Adipose tissue (tissue), 3 donors: ENCODE data around the gene SCRN2. TPM values are rescaled to one million over a fixed set of nuclear protein-coding genes. Genes with fewer than 3 reads are reported as not detected.

Experiments used
- H3K27ac ChIP-seq: one replicate; pipeline ENCODE4 v1.5.1; 2013; ENCODE audit warnings: low read depth, low read length
- WGBS, 3 donors: extraction: QIAGEN DNeasy Blood & Tissue Kit; methylation state at CpG; one replicate each; pipeline ENCODE4 v1.1.7; 2013; 5-methylcytosine and 5-hydroxymethylcytosine counted together
- polyA plus RNA-seq, 3 donors: library from polyadenylated mRNA; stranded (reverse); fragments of 200-250 nt; gene quantifications; one replicate each; pipeline ENCODE4 v1.2.3, GENCODE V29; 2013
- donor health status: healthy with polysubstance abuse.
- donor health status: Bipolar disorder and iron deficiency.
- donor health status: healthy.

SCRN2 gene
- polyA plus RNA-seq, 3 donors = 37.9 to 181 (median 89.5) TPM

DNA sequence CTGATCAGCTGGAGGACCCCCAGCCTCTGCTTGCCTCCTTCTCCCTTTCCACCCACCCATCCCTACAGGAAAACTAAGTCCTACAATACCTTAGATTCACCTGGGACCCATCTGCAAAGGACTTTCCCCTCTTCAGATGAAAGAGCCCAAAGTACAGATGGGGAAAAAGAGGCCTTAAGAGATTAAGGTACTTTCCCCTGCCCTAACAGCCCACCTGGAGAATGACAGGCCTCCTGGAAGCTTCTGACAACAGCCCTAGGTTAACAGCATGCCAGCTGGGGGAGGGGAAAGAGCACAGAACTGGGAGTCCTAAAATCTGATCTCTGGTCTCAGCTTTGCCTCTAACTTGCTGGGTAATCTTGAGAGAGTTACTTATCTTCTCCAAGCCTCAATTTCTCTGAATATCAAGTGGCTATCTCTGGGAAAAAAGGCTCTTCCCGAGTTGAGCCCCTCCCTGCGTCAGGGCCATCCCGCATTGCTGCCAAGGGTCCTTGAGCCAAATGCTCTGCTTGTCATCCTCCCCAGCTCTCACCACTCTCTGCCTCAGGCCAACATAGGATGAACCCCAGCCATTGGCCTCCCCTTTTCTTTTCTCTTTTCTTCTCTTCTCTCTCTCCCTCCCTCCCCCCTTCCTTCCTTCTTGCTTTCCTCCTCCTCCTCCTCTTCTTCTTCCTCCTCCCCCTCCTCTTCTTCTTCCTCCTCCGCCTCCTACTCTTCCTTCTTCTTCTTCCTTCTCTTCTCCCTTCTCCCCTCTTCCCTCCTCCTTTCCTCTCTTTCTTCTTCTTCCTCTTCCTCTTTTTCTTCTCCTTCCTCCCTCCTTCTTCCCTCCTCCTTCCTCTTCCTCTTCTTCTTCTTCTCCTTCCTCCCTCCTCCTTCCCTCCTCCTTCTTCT lies 32.4 kb upstream of the SCRN2 start:
- WGBS, 3 donors = 51 to 61% (median 60%) methylated on average over 4 of the region's 4 CpGs
- H3K27ac ChIP-seq = no peak overlapping the region

GRCh38 chr17:47872651-47873161 lies 31.6 kb upstream of the SCRN2 start:
- H3K27ac ChIP-seq = no peak overlapping the region

DNA sequence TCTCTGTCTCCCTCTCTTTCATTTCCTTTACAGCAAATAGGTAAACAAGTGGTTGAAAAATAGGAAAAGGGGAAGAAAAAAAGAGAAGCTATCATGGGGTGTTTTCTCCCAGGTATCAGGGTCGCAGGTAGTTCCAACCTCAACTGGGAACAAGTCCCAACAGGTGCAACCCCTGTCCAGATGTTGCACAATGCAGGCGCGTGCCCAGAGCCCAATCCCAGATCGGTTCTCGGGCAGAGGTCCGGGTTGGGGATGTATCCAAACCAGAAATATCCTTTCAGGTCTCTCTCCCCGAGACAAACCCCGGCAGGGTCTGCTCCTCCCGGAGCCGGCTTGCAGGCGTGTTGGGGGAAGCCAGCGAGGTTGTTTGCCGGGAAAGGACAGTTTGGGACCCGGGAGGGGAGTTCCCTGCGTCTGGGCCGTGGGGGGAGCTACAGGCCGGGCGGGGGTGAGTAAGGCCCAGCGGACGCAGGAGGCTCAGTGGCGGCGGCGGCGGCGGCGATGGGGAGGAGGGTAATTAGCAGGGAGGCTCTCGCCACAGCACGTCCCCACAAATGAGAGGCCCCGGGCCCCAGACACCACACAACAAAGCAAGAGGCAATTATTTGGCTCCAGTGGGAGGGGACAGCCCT lies 31.1 kb upstream of the SCRN2 start:
- H3K27ac ChIP-seq = no peak overlapping the region
- 15 to 30% (median 25%) methylated on average over 29 of the region's 29 CpGs for WGBS, 3 donors

More at GRCh38 chr17:47872651-47873161, 31.6 kb upstream of the SCRN2 start:
- 31 to 44% (median 43%) methylated on average over 15 of the region's 15 CpGs for WGBS, 3 donors

- H3K27ac ChIP-seq = no peak overlapping the region
Measured at GRCh38 chr17:47871048-47871447, 30.0 kb upstream of the SCRN2 start.

GRCh38 chr17:47870056-47870455 lies 29.0 kb upstream of the SCRN2 start:
- H3K27ac ChIP-seq = no peak overlapping the region
- 33 to 61% (median 58%) methylated on average over 1 of the region's 1 CpG for WGBS, 3 donors

DNA sequence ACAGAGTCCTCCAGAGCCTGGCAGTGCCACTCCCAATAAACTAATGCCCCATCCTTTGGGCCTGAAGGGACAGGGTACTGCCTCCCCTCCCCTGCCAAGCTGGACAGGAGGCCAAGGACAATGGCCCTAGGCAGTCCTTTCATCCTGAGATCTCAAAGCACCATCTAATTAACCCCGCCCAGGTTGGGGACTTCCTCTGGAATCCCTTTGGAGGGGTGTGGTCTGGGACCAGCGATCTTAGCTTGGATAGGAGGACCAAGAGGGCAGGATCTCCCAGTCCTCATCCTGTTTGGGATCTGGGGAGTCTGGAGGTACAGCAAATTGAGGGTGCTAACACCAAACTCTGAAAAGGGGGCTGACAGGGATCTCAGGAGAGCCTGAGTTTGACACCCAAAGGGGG lies 28.0 kb upstream of the SCRN2 start:
- WGBS, 3 donors = 37 to 58% (median 55%) methylated on average over 2 of the region's 2 CpGs
- no peak overlapping the region for H3K27ac ChIP-seq

GRCh38 chr17:47867813-47868533 lies 26.9 kb upstream of the SCRN2 start:
- H3K27ac ChIP-seq = no peak overlapping the region
- 78 to 90% (median 86%) methylated on average over 11 of the region's 11 CpGs for WGBS, 3 donors

- WGBS, 3 donors = 50 to 72% (median 69%) methylated on average over 20 of the region's 20 CpGs
- no peak overlapping the region for H3K27ac ChIP-seq
Measured at GRCh38 chr17:47866941-47867340, 25.9 kb upstream of the SCRN2 start.

- H3K27ac ChIP-seq = no peak overlapping the region
- WGBS, 3 donors = 30 to 60% (median 44%) methylated on average over 7 of the region's 7 CpGs
Measured at GRCh38 chr17:47864791-47865216, 23.7 kb upstream of the SCRN2 start.

DNA sequence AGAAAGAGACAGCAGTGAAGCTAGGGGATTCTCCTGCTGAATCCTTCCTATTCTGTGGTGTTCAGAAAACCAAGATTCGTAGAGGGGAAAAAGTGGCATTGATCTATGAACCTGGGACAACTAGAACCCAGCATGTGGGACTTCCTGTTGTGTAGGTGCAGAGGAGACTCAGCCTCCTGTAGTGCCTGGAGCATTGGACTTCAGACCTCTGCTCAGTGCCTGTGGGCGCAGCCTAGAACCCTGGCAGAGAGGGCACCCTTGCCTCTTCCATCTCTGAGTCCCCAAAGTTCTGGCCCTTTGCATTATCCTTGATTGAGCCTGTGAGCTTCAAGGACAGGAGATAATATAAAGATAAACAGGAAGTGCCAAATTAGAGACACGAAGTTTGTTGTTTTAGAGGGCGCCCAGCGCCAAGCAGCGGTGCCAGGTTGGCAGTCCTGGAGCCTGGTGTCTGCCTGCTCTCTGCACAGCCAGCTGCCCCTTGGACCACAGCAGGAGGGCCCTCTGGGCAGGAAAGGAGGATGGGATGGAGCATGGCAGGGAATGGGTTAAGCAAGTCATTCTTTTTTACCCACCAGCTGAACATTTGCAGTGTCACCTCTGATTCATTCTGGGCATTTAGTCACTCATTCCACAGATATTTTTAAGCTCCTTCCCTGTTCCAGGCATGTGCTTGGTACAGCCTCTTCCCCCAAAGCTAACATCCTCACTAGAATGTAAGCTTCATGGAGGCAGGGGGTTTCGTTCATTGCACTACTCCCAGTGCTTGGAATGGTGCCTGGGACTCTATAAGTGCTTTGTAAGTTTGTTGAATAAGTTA lies 21.8 kb upstream of the SCRN2 start:
- 71 to 79% (median 77%) methylated on average over 7 of the region's 7 CpGs for WGBS, 3 donors
- no peak overlapping the region for H3K27ac ChIP-seq

GRCh38 chr17:47860386-47860785 lies 19.3 kb upstream of the SCRN2 start:
- H3K27ac ChIP-seq = no peak overlapping the region
- WGBS, 3 donors = 89 to 93% (median 89%) methylated on average over 5 of the region's 5 CpGs

GRCh38 chr17:47857551-47858455 lies 16.7 kb upstream of the SCRN2 start:
- H3K27ac ChIP-seq = no peak overlapping the region
- 69 to 75% (median 69%) methylated on average over 14 to 16 of the region's 16 CpGs for WGBS, 3 donors

DNA sequence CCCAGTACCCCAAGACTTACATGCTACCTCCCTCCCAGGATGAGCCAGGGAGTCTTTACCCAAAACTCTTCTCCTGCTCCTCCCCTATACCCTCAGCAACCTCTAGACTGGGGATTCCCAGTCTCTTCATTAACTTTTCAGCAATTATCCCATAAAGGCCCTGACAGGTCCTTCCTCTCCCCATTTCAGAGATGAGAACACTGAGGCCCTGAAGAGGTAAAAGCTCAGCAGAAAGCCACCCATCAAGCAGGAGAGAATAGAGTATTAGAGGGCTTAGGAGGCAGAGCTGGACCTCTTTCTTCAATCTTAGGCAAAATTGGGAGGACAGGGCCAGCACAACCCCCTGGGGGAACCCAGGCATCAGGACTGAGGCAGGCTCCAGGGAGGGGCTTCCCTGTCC lies 15.8 kb upstream of the SCRN2 start:
- no peak overlapping the region for H3K27ac ChIP-seq

DNA sequence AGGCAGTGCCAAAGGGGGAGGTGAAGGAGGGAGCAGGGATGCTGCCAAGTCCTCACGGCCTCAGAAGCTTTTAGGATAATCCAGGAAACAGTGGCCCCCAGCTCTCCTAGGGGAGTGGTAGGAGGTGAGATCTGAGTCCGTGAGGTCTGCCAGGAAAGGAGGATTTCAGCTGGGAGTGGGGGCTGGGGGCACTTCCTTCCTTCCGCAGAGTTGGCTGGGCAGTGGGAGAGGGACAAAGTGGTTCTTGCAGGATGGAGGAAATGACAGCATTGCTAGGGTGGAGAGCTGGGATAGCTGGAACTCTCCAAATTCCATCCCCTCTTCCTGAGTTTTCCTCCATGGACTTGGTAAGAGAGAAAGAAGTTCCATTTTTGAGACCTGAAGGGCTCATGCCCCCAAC lies 14.7 kb upstream of the SCRN2 start:
- no peak overlapping the region for H3K27ac ChIP-seq
- 22 to 37% (median 23%) methylated on average over 3 of the region's 3 CpGs for WGBS, 3 donors

DNA sequence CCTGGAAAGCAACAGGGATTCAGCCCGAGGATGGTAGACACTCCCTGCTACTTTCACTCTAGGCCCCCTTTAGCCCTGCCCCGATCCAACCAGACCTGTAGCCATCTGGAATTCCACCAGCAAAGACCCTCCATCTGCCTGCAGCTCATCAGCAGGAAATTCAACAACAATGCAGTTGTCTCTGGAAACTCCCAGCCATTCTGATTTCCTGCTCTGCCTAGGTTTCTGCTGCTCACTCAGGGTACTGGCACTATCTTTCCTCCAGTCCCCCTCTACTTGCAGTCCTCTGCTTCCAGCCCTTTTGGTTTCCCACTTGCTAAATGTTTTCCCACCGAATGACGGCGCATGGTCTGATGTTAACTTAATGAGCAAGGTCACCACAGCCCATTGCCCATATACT lies 12.5 kb upstream of the SCRN2 start:
- WGBS, 3 donors = 27 to 50% (median 37%) methylated on average over 5 of the region's 5 CpGs
- no peak overlapping the region for H3K27ac ChIP-seq

- H3K27ac ChIP-seq = no peak overlapping the region
- 22 to 40% (median 32%) methylated on average over 32 of the region's 32 CpGs for WGBS, 3 donors
Measured at GRCh38 chr17:47852113-47852949, 11.3 kb upstream of the SCRN2 start.

- no peak overlapping the region for H3K27ac ChIP-seq
- 36 to 45% (median 40%) methylated on average over 11 of the region's 11 CpGs for WGBS, 3 donors
Measured at GRCh38 chr17:47851764-47852112, 10.7 kb upstream of the SCRN2 start.
